ENCODE results near the gene NUSAP1.

DNA sequence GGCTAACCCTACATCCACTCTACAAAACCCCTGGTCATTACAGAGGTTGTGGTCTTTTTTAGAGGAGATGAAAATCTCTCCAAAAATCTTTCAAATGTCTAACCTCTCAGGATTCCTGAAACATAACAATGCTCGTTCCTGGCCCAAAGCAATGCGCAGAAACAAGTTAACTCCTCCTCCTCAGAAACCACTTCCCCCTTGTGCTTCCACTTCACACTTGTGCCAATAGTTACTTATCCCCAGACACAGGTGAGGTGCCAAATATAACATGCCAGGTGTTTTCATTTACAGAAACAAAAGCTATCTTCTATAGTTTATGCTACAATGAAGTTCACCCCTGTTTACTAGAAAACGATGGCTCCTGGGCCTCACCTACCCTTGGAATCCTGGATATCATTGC, 63.4 kb downstream of the NUSAP1 start:
- TF ChIP-seq, protein P1, sequence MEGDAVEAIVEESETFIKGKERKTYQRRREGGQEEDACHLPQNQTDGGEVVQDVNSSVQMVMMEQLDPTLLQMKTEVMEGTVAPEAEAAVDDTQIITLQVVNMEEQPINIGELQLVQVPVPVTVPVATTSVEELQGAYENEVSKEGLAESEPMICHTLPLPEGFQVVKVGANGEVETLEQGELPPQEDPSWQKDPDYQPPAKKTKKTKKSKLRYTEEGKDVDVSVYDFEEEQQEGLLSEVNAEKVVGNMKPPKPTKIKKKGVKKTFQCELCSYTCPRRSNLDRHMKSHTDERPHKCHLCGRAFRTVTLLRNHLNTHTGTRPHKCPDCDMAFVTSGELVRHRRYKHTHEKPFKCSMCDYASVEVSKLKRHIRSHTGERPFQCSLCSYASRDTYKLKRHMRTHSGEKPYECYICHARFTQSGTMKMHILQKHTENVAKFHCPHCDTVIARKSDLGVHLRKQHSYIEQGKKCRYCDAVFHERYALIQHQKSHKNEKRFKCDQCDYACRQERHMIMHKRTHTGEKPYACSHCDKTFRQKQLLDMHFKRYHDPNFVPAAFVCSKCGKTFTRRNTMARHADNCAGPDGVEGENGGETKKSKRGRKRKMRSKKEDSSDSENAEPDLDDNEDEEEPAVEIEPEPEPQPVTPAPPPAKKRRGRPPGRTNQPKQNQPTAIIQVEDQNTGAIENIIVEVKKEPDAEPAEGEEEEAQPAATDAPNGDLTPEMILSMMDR (IDR thresholded peaks at IDR 0.05): no peak
- no peak for TF ChIP-seq POLR2A (IDR thresholded peaks at IDR 0.05)
- TF ChIP-seq EP300 (IDR thresholded peaks at IDR 0.05): no peak
